GM19468 (cell line): ENCODE results near the gene EML5.
"Not testable (repeated sequence)": the region's sequence is repeated elsewhere in the genome, so short reads cannot be mapped to it uniquely, and the experiment has no call there.

Experiments used
- ATAC-seq: cut with Tn5 transposase; IDR thresholded peaks from one replicate; pipeline ENCODE4 v1.9.1; 2021; ENCODE audit warnings: mild to moderate bottlenecking, moderate library complexity, moderate number of reproducible peaks; ENCODE audit not compliant: unreplicated experiment; ENCODE audit errors: extremely low read depth

Gene EML5

GRCh38 chr14:88804477-88804876 is 11.7 kb upstream of the EML5 start:
- no peak for ATAC-seq

- ATAC-seq = no peak
Observed at GRCh38 chr14:88804035-88804434, 11.3 kb upstream of the EML5 start.

- ATAC-seq = no peak
Observed at GRCh38 chr14:88802596-88802995, 9.8 kb upstream of the EML5 start.

GRCh38 chr14:88799522-88799921 is 6.8 kb upstream of the EML5 start:
- ATAC-seq = no peak

- ATAC-seq = no peak
Observed at GRCh38 chr14:88798156-88798555, 5.4 kb upstream of the EML5 start.

- no peak for ATAC-seq
Observed at GRCh38 chr14:88793259-88793625, 489 bp upstream of the EML5 start.

GRCh38 chr14:88791629-88792472 is 902 bp downstream of the EML5 start:
- no peak for ATAC-seq

- ATAC-seq = no peak
Observed at GRCh38 chr14:88791252-88791621, 1.5 kb downstream of the EML5 start.

GRCh38 chr14:88790501-88791251 is 2.1 kb downstream of the EML5 start:
- ATAC-seq = no peak

GRCh38 chr14:88789573-88789972 is 3.2 kb downstream of the EML5 start:
- ATAC-seq = not testable (repeated sequence)

- ATAC-seq = no peak
Observed at GRCh38 chr14:88786715-88787114, 6.0 kb downstream of the EML5 start.

GRCh38 chr14:88785911-88786310 is 6.8 kb downstream of the EML5 start:
- no peak for ATAC-seq

GRCh38 chr14:88775532-88775931 is 17.2 kb downstream of the EML5 start:
- ATAC-seq = no peak

GRCh38 chr14:88770736-88771135 is 22.0 kb downstream of the EML5 start:
- ATAC-seq = no peak

GRCh38 chr14:88765130-88765529 is 27.6 kb downstream of the EML5 start:
- no peak for ATAC-seq

GRCh38 chr14:88753873-88754272 is 38.9 kb downstream of the EML5 start:
- no peak for ATAC-seq

- no peak for ATAC-seq
Observed at GRCh38 chr14:88750945-88751344, 41.8 kb downstream of the EML5 start.

GRCh38 chr14:88750413-88750812 is 42.3 kb downstream of the EML5 start:
- no peak for ATAC-seq

- ATAC-seq = no peak
Observed at GRCh38 chr14:88749139-88749538, 43.6 kb downstream of the EML5 start.

- no peak for ATAC-seq
Observed at GRCh38 chr14:88748288-88748687, 44.5 kb downstream of the EML5 start.

GRCh38 chr14:88746052-88746451 is 46.7 kb downstream of the EML5 start:
- ATAC-seq = no peak

GRCh38 chr14:88737245-88737644 is 55.5 kb downstream of the EML5 start:
- no peak for ATAC-seq
